Left lung (tissue), 10 donors: Measurements from ENCODE around the gene TCFL5. TPM values are rescaled to one million over a fixed set of nuclear protein-coding genes. Genes with fewer than 3 reads are reported as not detected.

Source experiments
- ATAC-seq: fragments of 200-7000 bp; cut with Tn5 transposase; one replicate; pipeline ENCODE4 v1.9.1; 2020; ENCODE audit warnings: moderate library complexity
- DNase-seq, 4 donors: peaks; one replicate each; pipeline ENCODE4 v3.0.0-alpha.2; 2013 to 2020
- H3K27ac ChIP-seq, 2 donors: fragments of 200-600 bp; sonication (generic) in 1 of 2; one replicate each; pipeline versions ENCODE4 v1.5.0 to v1.8.0; 2020 to 2021
- H3K27me3 ChIP-seq, 2 donors: fragments of 200-600 bp; sonication (generic) in 1 of 2; one replicate each; pipeline versions ENCODE4 v1.5.0 to v1.8.0; 2020 to 2021
- H3K36me3 ChIP-seq, 2 donors: fragments of 200-600 bp; sonication (generic) in 1 of 2; one replicate each; pipeline versions ENCODE4 v1.5.0 to v1.8.0; 2020 to 2021
- H3K4me1 ChIP-seq, 2 donors: fragments of 200-600 bp; one replicate each; pipeline ENCODE4 v1.8.0; 2021
- H3K4me3 ChIP-seq, 2 donors: fragments of 200-600 bp; sonication (generic) in 1 of 2; one replicate each; pipeline versions ENCODE4 v1.5.0 to v1.8.0; 2020 to 2021; ENCODE audit warnings: mild to moderate bottlenecking in 1 of 2
- H3K9me3 ChIP-seq, 2 donors: fragments of 200-600 bp; sonication (generic) in 1 of 2; one replicate each; pipeline versions ENCODE4 v1.5.0 to v1.8.0; 2020 to 2021
- intact Hi-C, 2 donors: fragments of 100-400 bp; cut with DNase I; formaldehyde crosslinking; loops; one replicate each; pipeline versions ENCODE4 v1.11.2 to v1.14.2; 2022
- polyA plus RNA-seq, 6 donors: library from polyadenylated mRNA; unstranded; fragments of 120-200 nt; gene quantifications; one replicate each; pipeline ENCODE4 v1.2.1, GENCODE V29; 2013; ENCODE audit not compliant: insufficient read length in 6 of 6
- total RNA-seq, 2 donors: library from RNA; stranded (reverse); fragmentation: NEBNext Ultra II Directional; extraction: Animal tissue kit (Norgen Biotek cat#: 25700); gene quantifications; one replicate each; pipeline ENCODE4 v1.2.1, GENCODE V29; 2021
- TF ChIP-seq, protein P1 (sequence below), 2 donors: fragments of 200-600 bp; sonication (generic) in 1 of 2; IDR thresholded peaks; one replicate each; pipeline versions ENCODE4 v1.5.0 to v1.8.0; 2021; ENCODE audit warnings: antibody characterized with exemption in 2 of 2
- donor health status: DM: no; HTN: yes; CAD: no.
- donor health status: DM: no; HTN: no; CAD: no.

Gene TCFL5
- total and polyA plus RNA-seq, 8 donors, result 7.4 to 13.7 (median 10.9) TPM

DNA sequence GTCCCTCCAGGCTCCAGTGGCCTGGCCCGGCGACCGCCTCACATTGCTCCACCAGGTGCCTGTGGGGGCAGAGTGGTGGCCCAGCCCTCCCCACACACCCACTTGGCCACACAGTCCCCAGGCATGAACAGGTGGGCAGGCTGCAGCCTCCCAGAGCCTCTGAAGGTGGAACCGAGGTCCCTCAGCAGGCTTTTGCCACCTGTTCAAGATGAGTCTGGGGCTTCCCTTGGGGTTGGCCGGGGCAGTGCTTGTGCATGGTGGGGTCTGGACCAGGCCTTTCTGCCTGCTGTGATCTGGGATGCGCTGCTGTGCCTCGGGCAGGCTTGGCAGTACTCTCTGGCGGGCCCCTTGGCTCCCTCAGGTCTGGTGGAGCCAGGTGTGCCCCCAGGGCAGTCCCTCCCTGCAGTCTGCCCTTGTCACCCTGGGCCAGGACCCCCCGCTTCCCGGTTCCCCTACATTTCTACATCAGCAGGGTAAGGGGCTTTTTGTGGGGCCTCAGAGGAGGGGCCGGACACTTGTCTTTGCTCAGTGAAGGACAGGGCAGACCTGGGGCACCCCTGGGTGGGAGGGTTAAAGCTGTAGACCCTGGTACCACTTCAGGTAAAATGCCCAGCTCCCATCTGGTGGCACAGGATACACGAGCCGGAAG lies 47.4 kb downstream of the TCFL5 start:
- Histone ChIP-seq H3K4me1 (peaks cover 23 to 41% of the 10 kb centered on the region in 2 donors), H3K9me3 (no peaks in the 10 kb centered on the region), H3K27me3 (peaks cover 39 to 53% of the 10 kb centered on the region in 2 donors), H3K4me3 (no peak overlapping the region), H3K36me3 (peaks cover 0 to 52% of the 10 kb centered on the region in 2 donors), H3K27ac (no peak overlapping the region)
- intact Hi-C loops, result no loop called here
- ATAC-seq (no peak), DNase-seq (no peak)
- TF ChIP-seq, protein P1, sequence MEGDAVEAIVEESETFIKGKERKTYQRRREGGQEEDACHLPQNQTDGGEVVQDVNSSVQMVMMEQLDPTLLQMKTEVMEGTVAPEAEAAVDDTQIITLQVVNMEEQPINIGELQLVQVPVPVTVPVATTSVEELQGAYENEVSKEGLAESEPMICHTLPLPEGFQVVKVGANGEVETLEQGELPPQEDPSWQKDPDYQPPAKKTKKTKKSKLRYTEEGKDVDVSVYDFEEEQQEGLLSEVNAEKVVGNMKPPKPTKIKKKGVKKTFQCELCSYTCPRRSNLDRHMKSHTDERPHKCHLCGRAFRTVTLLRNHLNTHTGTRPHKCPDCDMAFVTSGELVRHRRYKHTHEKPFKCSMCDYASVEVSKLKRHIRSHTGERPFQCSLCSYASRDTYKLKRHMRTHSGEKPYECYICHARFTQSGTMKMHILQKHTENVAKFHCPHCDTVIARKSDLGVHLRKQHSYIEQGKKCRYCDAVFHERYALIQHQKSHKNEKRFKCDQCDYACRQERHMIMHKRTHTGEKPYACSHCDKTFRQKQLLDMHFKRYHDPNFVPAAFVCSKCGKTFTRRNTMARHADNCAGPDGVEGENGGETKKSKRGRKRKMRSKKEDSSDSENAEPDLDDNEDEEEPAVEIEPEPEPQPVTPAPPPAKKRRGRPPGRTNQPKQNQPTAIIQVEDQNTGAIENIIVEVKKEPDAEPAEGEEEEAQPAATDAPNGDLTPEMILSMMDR (IDR thresholded peaks at IDR 0.05), result no peak

DNA sequence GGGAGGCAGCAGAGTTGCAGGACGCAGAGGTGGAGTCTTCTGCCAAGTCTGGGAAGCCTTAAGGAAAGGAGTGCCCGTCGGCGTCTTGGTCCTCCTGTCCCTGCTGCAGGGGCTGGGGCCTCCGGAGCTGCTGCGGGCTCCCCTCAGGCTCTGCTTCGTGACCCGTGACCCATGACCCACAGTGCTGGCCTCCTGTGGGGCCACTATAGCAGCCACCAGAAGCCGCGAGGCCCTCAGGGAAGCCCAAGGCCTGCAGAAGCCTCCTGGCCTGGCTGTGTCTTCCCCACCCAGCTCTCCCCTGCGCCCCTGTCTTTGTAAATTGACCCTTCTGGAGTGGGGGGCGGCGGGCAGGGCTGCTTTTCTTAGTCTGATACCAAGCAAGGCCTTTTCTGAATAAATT lies 48.0 kb downstream of the TCFL5 start:
- Histone ChIP-seq H3K4me1 (peaks cover 17 to 36% of the 10 kb centered on the region in 2 donors), H3K36me3 (peaks cover 0 to 57% of the 10 kb centered on the region in 2 donors), H3K4me3 (no peak overlapping the region), H3K9me3 (no peaks in the 10 kb centered on the region), H3K27me3 (peaks cover 39 to 47% of the 10 kb centered on the region in 2 donors), H3K27ac (no peak overlapping the region)
- TF ChIP-seq, protein P1 (IDR thresholded peaks at IDR 0.05), result no peak
- intact Hi-C loops, result no loop called here
- no peak for ATAC-seq
- no peak for DNase-seq

DNA sequence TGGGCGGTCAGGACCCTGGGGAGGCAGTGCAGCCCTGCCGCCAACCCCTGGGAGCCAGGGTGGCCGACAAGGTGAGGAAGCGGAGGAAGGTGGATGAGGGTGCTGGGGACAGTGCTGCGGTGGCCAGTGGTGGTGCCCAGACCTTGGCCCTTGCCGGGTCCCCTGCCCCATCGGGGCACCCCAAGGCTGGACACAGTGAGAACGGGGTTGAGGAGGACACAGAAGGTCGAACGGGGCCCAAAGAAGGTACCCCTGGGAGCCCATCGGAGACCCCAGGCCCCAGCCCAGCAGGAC lies 48.8 kb downstream of the TCFL5 start:
- no peak for DNase-seq
- H3K4me1 ChIP-seq, result peaks cover 13 to 41% of the 10 kb centered on the region in 2 donors
- no peak overlapping the region for H3K4me3 ChIP-seq
- TF ChIP-seq, protein P1 (IDR thresholded peaks at IDR 0.05), result no peak
- H3K27me3 ChIP-seq, result peaks cover 32 to 39% of the 10 kb centered on the region in 2 donors
- intact Hi-C loops, result no loop called here
- no peaks in the 10 kb centered on the region for H3K9me3 ChIP-seq
- H3K36me3 ChIP-seq, result peaks cover 0 to 65% of the 10 kb centered on the region in 2 donors
- H3K27ac ChIP-seq, result no peak overlapping the region
- no peak for ATAC-seq

DNA sequence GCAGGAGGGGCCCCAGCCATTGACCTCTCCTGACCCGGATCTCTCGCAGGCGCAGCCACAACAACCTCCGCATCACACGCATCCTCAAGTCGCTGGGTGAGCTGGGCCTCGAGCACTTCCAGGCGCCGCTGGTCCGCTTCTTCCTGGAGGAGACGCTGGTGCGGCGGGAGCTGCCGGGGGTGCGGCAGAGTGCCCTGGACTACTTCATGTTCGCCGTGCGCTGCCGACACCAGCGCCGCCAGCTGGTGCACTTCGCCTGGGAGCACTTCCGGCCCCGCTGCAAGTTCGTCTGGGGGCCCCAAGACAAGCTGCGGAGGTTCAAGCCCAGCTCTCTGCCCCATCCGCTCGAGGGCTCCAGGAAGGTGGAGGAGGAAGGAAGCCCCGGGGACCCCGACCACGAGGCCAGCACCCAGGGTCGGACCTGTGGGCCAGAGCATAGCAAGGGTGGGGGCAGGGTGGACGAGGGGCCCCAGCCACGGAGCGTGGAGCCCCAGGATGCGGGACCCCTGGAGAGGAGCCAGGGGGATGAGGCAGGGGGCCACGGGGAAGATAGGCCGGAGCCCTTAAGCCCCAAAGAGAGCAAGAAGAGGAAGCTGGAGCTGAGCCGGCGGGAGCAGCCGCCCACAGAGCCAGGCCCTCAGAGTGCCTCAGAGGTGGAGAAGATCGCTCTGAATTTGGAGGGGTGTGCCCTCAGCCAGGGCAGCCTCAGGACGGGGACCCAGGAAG lies 49.3 kb downstream of the TCFL5 start:
- peaks cover 0 to 70% of the 10 kb centered on the region in 2 donors for H3K36me3 ChIP-seq
- ATAC-seq, result no peak

DNA sequence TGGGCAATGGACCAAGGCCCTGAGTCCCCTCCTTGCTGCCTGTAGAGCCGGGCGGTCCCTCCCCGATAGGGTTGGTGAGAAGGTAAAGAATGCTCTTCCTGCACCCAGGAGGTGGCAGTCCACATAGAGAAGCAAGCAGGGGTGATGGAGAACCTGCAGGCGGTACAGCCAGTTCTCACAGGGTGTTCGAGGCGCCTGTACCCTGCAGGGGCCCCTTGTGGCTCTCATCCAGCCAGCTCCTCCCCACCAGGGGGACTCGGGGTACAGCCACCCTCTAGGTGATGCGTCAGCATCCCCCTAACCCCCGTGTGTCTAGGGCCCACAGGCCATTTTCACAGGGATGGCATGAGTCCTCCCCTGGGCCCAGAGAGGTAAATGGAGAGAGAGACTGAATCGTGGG lies 49.9 kb downstream of the TCFL5 start:
- Histone ChIP-seq H3K36me3 (peaks cover 0 to 76% of the 10 kb centered on the region in 2 donors), H3K4me1 (peaks cover 16 to 42% of the 10 kb centered on the region in 2 donors), H3K27me3 (peaks cover 21 to 28% of the 10 kb centered on the region in 2 donors), H3K4me3 (no peak overlapping the region), H3K9me3 (no peaks in the 10 kb centered on the region), H3K27ac (no peak overlapping the region)
- DNase-seq (no peak), ATAC-seq (no peak)
- intact Hi-C loops, result no loop called here
- TF ChIP-seq, protein P1 (IDR thresholded peaks at IDR 0.05), result no peak

More for the DNA sequence above, 49.3 kb downstream of the TCFL5 start:
- H3K4me1 ChIP-seq, result peaks cover 13 to 42% of the 10 kb centered on the region in 2 donors
- no peaks in the 10 kb centered on the region for H3K9me3 ChIP-seq
- TF ChIP-seq, protein P1 (IDR thresholded peaks at IDR 0.05), result no peak
- intact Hi-C loops, result no loop called here
- peaks cover 27 to 34% of the 10 kb centered on the region in 2 donors for H3K27me3 ChIP-seq
- H3K27ac ChIP-seq, result no peak overlapping the region
- no peak overlapping the region for H3K4me3 ChIP-seq
- no peak for DNase-seq
